ENCODE measurements around the gene MRPL34.

Gene MRPL34

DNA sequence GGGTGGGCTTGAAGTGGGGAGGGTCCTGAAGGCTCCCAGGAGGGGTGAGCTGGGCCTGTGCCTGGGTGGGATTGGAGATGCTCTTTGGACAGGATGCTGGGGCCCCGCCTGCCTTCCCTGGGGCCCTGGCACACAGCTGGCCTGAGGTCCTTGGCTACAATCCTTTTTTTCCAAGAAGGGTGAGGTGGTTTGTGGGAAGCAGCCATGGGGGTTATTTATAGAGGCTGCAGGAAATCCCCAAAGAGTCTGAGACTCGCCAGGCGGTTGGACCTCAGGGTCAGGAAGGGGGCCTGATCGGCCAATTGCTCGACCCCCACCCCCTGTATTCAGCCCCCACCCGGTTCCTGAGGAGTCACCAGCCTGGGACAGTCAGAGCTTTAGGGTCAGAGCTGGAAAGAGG lies 41.7 kb downstream of the MRPL34 start:
- no peak for DNase-seq

DNA sequence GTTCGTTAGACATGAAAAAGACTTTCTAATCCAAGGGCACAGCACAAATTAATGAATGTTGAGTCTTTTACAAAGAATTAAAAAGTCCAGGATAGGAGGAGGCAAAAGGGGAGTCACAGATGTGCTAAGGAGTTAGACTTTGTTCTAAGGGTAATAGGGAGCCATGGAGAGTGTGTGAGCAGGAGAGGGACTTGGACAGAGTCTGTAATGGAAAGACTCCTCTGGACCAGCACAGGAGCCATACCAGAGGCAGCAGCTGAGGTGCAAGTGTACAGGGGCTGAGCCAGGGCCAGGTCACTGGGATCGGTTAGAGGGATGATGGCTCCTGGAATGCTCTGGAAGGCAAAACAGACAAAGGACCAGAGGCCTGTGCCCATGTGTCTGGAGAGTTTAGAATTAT lies 42.2 kb downstream of the MRPL34 start:
- no peak for DNase-seq

GRCh38 chr19:17348700-17349099 lies 43.0 kb downstream of the MRPL34 start:
- DNase-seq = peak; percentile 4

- no peak for DNase-seq
Observed at GRCh38 chr19:17351815-17352435, 46.3 kb downstream of the MRPL34 start.

GRCh38 chr19:17352608-17353280 lies 47.1 kb downstream of the MRPL34 start:
- DNase-seq = no peak

GRCh38 chr19:17353386-17353785 lies 47.7 kb downstream of the MRPL34 start:
- DNase-seq = no peak
